ENCODE results near the gene RAD52. TPM values are rescaled to one million over a fixed set of nuclear protein-coding genes. Genes with fewer than 3 reads are reported as not detected.

RAD52 gene
- polyA plus RNA-seq, 1 donor (not counting 4 experiments of a cell fraction or from before 2014, with no cell fraction given): 9.8 TPM

GRCh38 chr12:976644-977043 lies 27.1 kb upstream of the RAD52 start:
- H3K9me3 ChIP-seq (ENCODE audit: control insufficient read depth, low read depth, low read length): no peaks in the 10 kb centered on the region
- FAIRE-seq (no peak), DNase-seq (ENCODE audit: low read depth, low spot score) (no peak)
- no peaks in the 10 kb centered on the region for H3K9me1 ChIP-seq (ENCODE audit: control insufficient read depth, extremely low read depth, insufficient read depth, low read length)
- H3K4me3 ChIP-seq (ENCODE audit: control insufficient read depth in 2 of 3, extremely low read depth in 1 of 3, insufficient read depth in 2 of 3, low read depth in 1 of 3, low read length in 3 of 3): no peak overlapping the region
- H3K9ac ChIP-seq (ENCODE audit: control insufficient read depth, extremely low read depth, insufficient read depth, low read length): no peak overlapping the region
- no peaks in the 10 kb centered on the region for H3K27me3 ChIP-seq (ENCODE audit: control insufficient read depth, extremely low read depth, insufficient read depth, low read length)
- H3K79me2 ChIP-seq (ENCODE audit: control insufficient read depth, insufficient read depth, low read length): no peaks in the 10 kb centered on the region
- H3K27ac ChIP-seq (ENCODE audit: control insufficient read depth, insufficient read depth, low read length): no peak overlapping the region
- H3K36me3 ChIP-seq (ENCODE audit: control insufficient read depth in 2 of 2, extremely low read depth in 1 of 2, insufficient read depth in 2 of 2, low read length in 2 of 2): no peaks in the 10 kb centered on the region
- H4K20me1 ChIP-seq (ENCODE audit: control insufficient read depth, extremely low read depth, insufficient read depth, low read length): no peaks in the 10 kb centered on the region
- H3K4me1 ChIP-seq (ENCODE audit: control insufficient read depth, extremely low read depth, insufficient read depth, low read length): peaks cover 4% of the 10 kb centered on the region
- TF ChIP-seq EZH2 (IDR thresholded peaks at IDR 0.05; ENCODE audit: low read length) (no peak), CTCF (optimal IDR thresholded peaks at IDR 0.05 in 1 of 3, IDR thresholded peaks at IDR 0.05 in 1 of 3, conservative IDR thresholded peaks at IDR 0.05 in 1 of 3; ENCODE audit: extremely low read depth in 1 of 3, insufficient read depth in 2 of 3, low read length in 3 of 3) (no peak)
- no peak overlapping the region for H2AFZ ChIP-seq (ENCODE audit: control insufficient read depth, low read length)
- no peak overlapping the region for H3K4me2 ChIP-seq (ENCODE audit: control insufficient read depth, extremely low read depth, insufficient read depth, low read depth, low read length)
- dilution Hi-C loops (cut with MboI; ENCODE audit: extremely low pct_ligation_motif_present, low sequenced_read_pairs): no loop called here

- Histone ChIP-seq H3K9me3 (ENCODE audit: control insufficient read depth, low read depth, low read length) (no peaks in the 10 kb centered on the region), H3K79me2 (ENCODE audit: control insufficient read depth, insufficient read depth, low read length) (no peaks in the 10 kb centered on the region), H3K9ac (ENCODE audit: control insufficient read depth, extremely low read depth, insufficient read depth, low read length) (no peak overlapping the region), H3K36me3 (ENCODE audit: control insufficient read depth in 2 of 2, extremely low read depth in 1 of 2, insufficient read depth in 2 of 2, low read length in 2 of 2) (no peaks in the 10 kb centered on the region), H4K20me1 (ENCODE audit: control insufficient read depth, extremely low read depth, insufficient read depth, low read length) (no peaks in the 10 kb centered on the region), H3K9me1 (ENCODE audit: control insufficient read depth, extremely low read depth, insufficient read depth, low read length) (no peaks in the 10 kb centered on the region), H3K4me1 (ENCODE audit: control insufficient read depth, extremely low read depth, insufficient read depth, low read length) (no peaks in the 10 kb centered on the region), H3K27me3 (ENCODE audit: control insufficient read depth, extremely low read depth, insufficient read depth, low read length) (no peaks in the 10 kb centered on the region), H3K4me2 (ENCODE audit: control insufficient read depth, extremely low read depth, insufficient read depth, low read depth, low read length) (no peak overlapping the region), H2AFZ (ENCODE audit: control insufficient read depth, low read length) (no peak overlapping the region), H3K4me3 (ENCODE audit: control insufficient read depth in 2 of 3, extremely low read depth in 1 of 3, insufficient read depth in 2 of 3, low read depth in 1 of 3, low read length in 3 of 3) (no peak overlapping the region), H3K27ac (ENCODE audit: control insufficient read depth, insufficient read depth, low read length) (no peak overlapping the region)
- TF ChIP-seq EZH2 (IDR thresholded peaks at IDR 0.05; ENCODE audit: low read length): no peak
- no peak for TF ChIP-seq CTCF (optimal IDR thresholded peaks at IDR 0.05 in 1 of 3, IDR thresholded peaks at IDR 0.05 in 1 of 3, conservative IDR thresholded peaks at IDR 0.05 in 1 of 3; ENCODE audit: extremely low read depth in 1 of 3, insufficient read depth in 2 of 3, low read length in 3 of 3)
- FAIRE-seq (no peak), DNase-seq (ENCODE audit: low read depth, low spot score) (no peak)
- dilution Hi-C loops (cut with MboI; ENCODE audit: extremely low pct_ligation_motif_present, low sequenced_read_pairs): no loop called here
These were observed 24.9 kb upstream of the RAD52 start for GRCh38 chr12:974271-974862.
